GM19035 (cell line): ENCODE measurements around the gene NCSTN.

Experiments used
- ATAC-seq: cut with Tn5 transposase; IDR thresholded peaks from one replicate; pipeline ENCODE4 v1.9.1; 2021; ENCODE audit not compliant: unreplicated experiment

The NCSTN gene

GRCh38 chr1:160342953-160343869 is at the start of gene NCSTN, which contains the start of gene COPA:
NCSTN (plus strand) TSS chr1:160343383; CDS start chr1:160343397, 14 bp downstream.
COPA (minus strand) TSS chr1:160343250; CDS start chr1:160343170, 80 bp downstream.
- ATAC-seq, result peak; percentile 85

GRCh38 chr1:160296036-160296435 is 47.1 kb upstream of the NCSTN start:
- ATAC-seq, result no peak

DNA sequence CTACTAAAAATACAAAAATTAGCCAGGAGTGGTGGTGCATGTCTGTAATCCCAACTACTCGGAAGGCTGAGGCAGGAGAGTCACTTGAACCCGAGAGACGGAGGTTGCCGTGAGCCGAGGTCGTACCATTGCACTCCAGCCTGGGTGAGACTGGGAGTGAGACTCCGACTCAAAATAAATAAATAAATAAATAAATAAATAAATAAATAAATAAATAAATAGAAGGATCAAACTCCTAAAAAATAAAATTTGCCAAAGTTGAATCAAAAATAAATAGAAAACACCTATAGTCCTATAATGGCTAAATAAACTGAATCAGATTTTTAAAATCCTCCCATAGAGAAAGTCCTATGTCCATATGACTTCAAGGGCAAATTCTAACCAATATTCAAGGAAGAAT is 43.0 kb upstream of the NCSTN start:
- ATAC-seq, result no peak

DNA sequence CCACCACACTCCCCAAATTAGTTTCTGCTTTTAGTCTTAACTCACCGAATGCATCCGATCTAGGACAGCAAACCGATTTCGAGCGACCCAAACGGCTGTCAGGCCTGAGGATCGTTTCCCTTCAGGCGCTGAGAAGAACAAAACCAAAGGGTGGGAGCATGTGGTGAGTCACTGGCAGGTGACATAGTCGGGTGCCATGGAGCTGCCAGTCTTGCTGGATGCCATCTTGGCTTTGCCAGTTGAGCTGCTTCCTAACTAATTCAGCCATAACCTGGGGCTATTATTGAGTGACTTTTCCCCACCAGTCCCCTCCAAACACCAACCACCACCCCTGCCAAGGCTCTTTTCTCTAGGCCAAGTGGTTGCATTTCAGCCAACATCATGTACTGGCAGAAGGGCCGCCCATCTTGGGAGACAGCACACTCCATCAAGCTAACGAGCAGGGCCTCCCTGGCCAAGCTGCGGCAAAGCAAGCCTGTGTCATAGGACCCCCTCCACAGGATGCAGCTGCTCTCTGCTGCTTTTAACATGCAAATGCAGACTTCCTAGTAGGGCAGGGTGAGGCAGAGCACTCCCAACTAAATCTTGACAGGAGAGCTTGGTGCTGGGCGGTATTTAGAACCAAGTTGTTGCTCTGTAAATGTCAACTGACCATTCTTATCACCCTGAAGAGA is 35.9 kb upstream of the NCSTN start:
- no peak for ATAC-seq

GRCh38 chr1:160308451-160309184 is 34.6 kb upstream of the NCSTN start:
- no peak for ATAC-seq

DNA sequence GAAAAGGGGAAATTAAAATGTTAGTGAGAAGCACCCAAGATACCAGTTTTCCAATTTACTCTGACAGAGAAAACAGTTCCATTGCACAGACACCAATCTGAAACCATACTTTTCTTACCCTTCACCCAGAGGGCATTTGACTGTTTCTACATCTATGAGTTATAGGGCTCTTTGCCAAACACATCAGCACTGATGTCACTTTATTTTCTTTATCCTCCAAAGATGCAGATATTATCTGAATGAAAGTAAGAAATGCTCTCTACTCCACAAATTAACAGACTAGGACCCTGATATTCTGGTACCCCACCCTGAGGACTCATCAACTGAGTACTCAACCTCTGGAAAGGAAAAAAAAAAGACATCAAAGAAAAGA is 34.0 kb upstream of the NCSTN start:
- no peak for ATAC-seq

DNA sequence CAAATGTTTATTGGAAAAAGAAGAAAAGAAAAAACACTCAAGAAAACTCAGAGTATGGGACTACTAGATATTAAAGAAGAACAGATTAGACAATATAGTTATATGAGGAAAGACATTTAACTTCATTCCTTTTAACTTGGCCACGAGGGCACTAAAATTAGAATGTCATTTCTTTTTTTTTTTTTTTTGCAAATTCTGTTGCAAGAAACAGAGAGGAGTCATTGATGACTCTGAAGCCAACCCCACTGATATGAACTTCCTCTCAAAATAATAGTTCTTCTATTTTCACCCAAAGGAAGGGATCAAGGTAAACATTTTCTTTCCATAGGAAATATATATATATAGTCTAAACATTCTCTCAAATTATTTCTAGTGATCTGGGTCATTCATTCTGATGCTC is 33.6 kb upstream of the NCSTN start:
- no peak for ATAC-seq

DNA sequence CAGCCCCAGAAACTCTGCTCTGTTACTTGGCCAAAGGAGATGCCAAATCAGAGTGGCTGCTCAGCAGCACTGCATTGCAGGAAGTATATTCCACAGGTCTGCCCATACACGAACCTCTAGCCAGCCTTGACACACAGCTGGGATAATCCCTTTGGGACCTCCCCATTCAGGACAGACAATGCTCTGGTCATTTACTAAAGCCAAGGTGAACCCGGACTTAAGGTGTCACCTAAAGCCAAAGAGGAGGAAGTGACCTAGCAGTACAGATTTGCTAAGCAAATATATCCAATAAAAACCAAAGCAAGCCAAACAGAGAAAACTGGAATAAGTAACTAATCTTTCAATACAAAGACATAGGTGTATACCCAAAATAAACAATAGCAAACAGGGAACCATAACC is 27.8 kb upstream of the NCSTN start:
- no peak for ATAC-seq

DNA sequence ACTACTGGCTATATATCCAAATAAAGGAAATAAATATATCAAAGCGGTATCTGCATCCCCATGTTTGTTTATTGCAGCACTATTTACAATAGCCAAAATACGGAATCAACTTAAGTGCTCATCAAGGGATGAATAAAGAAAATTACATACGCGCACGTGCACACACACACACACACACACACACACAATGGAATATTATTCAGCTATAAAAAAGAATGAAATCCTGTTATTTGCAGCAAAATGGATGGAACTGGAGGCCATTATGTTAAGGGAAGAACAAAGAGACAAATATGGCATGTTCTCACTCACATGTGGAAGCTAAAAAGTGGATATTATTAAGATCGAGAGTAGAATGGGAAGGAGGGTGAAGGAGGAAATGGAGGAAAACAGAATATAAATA is 20.4 kb upstream of the NCSTN start:
- no peak for ATAC-seq

DNA sequence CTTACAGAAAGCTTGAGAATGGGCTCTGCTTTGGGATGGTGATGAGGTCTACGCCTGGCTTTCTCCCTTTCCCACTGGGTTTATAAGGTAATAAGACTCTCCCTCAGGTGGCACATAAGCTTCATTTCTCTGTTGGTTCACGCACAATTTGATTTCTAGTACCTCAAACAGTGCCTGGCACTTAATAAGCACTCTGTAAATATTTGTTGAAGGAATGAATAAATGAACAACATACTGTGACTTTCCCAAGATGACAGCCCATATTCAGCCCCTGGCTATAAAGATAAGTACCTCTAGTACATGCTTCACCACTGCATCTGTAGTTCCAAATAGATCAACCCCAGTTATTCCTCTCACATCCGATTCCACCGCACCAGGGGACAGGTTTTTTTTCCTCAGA is 17.9 kb upstream of the NCSTN start:
- no peak for ATAC-seq

DNA sequence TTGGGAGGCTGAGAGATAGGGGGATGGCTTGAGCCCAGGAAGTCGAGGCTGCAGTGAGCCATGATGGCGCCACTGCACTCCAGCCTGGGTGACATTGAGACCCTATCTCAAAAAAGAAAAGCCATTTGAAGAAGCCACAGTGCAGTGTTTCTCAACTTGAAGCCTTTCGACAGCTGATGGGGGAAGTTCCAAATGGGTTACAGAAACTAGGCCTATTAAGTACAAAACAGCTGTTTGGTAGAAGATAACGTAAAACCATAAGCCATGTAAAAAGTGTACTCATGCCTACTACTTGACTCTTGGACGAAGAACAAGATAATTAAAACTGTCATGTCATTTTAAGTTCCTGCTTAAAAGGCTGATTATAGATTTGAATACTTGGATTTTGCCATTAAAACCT is 16.8 kb upstream of the NCSTN start:
- no peak for ATAC-seq

GRCh38 chr1:160328184-160328583 is 15.0 kb upstream of the NCSTN start:
- no peak for ATAC-seq

DNA sequence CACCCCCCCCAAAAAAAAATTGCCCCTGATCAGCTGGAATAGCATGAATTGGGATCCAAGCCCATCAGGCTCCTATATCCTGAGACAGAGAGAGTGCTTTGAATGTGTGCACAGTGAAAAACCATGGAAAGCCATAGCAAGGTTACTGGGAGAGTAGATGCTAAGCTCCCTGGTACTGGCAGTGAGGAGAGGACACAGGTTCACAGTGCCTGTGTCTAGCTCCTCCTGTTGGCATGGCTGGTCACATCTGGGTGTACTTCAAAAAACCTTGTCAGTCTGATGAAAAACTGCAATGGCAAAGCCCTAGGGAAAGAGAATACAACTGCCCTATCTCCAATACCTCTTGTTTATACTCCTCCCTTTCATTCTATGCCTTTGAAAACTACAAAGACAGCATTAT is 13.1 kb upstream of the NCSTN start:
- ATAC-seq, result no peak

DNA sequence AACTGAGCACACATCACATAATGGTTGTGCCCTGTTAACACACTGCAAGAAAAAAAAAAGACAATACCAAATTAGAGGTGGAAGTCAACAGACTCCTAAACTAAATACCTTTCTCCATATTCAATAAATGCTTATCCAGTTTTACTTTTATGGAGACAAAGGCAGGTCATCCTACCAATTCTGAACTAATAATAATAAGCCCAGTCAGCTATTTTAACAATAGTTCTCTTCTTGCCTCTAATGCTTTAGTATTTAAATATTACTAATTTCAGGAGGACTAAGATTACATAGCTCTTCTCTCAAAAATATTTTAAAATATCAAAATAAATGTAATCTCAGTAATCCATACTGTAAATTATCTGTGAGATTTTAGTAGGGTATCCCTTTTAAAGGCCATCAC is 10.7 kb upstream of the NCSTN start:
- no peak for ATAC-seq

GRCh38 chr1:160338580-160338979 is 4.6 kb upstream of the NCSTN start:
- no peak for ATAC-seq

- ATAC-seq, result no peak
Observed at GRCh38 chr1:160340146-160340545, 3.0 kb upstream of the NCSTN start.

DNA sequence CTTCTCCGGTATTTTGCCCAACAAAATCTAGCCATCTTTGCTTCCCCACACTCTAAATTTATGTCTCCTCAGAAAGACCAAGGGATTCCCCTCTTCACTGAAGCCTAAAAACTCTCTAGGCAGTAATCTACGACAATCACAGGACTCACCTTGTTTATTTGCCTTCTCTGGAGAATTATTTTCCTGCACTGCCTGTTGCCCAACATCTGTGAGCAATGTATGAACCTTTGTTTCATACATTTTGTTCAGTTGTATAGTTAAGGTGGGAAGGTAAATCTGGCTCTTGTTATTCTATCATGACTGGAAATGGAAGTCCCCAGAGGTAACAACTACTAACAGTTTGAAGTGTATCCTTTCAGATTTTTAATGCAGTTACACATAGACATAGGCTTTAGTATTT is 2.3 kb upstream of the NCSTN start:
- ATAC-seq, result no peak

DNA sequence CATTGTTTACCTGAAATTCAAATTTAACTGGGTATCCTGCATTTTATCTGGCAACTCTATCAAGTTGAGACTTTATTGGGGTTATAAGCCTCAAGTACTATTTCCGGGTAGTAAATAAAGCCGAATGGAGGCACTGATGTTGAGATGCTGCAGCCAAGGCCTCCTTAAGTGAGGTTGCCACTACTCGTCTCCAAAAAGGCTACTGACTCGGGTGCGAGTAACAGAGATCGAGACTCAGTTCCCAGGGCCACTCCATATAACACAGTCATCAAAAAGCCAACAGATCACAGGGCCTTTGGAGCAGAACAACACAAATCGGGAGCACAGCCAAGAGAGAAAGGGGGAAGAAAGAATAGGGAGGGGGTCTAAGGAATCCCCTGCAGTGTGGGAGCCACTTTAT is 657 bp upstream of the NCSTN start:
- ATAC-seq, result peak; percentile 12

DNA sequence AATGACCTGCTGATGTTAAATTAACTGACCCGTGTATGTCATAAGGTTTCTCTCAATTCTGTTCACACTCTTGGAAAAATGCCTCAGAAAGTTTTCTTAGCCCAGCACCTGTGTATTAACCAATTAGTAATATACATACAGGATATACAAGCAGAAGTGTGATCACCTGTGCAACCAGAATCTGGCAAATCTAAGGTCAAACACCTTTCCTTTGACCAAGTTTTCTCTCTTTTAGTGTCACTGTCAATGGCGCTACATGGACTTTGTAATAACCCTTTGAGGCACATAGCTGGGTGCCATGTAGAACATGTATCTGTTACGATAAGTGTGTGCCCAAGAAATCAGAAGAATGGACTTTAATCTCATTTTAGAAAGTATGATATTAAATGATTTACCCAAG is 1.1 kb downstream of the NCSTN start:
- no peak for ATAC-seq

DNA sequence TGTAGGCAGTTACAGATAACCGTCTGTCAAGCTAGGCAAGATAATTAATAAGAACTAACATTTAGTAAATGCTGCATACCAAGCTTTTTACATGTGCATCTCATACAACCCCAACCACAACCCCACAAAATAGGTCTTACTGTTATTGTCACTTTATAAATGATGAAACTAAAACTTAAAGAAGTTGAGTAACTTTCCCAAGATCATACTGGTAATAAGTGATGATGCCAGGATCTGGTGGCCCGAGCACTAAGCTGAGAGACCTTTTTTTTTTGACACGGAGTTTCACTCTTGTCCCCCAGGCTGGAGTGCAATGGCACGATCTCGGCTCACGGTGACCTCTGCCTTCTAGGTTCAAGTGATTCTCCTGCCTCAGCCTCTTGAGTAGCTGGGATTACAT is 1.8 kb downstream of the NCSTN start:
- ATAC-seq, result no peak

- ATAC-seq, result no peak
Observed at GRCh38 chr1:160346463-160346862, 3.3 kb downstream of the NCSTN start.

DNA sequence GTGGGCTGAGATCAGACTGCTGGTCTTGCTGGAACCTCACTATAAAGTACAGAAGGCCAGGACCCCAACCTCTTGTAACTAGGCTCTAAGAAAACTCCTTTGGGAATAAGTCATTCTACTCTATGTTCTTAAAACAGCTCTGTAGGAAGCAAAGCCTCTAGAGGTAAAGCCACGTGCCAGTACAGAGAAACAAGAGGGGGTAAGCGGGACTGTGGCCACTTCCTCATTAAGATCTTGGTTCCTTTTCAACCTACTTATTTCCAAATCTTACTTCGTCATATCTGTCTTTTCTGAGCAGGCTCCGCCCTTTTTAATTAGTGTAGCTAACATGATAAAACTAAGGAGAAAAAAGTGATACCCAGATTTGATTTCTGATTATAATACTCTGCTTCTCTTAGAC is 3.8 kb downstream of the NCSTN start:
- peak; percentile 40 for ATAC-seq
